Sigmoid colon (tissue), 7 donors: ENCODE data around the gene ZNF664. TPM values are rescaled to one million over a fixed set of nuclear protein-coding genes. Genes with fewer than 3 reads are reported as not detected.

Experiments
- DNase-seq: peaks from one replicate; pipeline ENCODE4 v3.0.0-alpha.2; 2019
- H3K27ac ChIP-seq, 4 donors: fragments of 200-600 bp; sonication (generic); one replicate each; pipeline ENCODE4 v1.5.1; 2016 to 2019; ENCODE audit warnings: mild to moderate bottlenecking in 1 of 4
- H3K27me3 ChIP-seq, 3 donors: fragments of 200-600 bp; sonication (generic); one replicate each; pipeline ENCODE4 v1.5.1; 2019; ENCODE audit warnings: mild to moderate bottlenecking in 1 of 3
- H3K36me3 ChIP-seq, 4 donors: fragments of 200-600 bp; sonication (generic); one replicate each; pipeline ENCODE4 v1.5.1; 2016 to 2019
- H3K4me1 ChIP-seq, 4 donors: fragments of 200-600 bp; sonication (generic); one replicate each; pipeline ENCODE4 v1.5.1; 2017 to 2019
- H3K4me3 ChIP-seq, 4 donors: fragments of 200-600 bp; sonication (generic); one replicate each; pipeline ENCODE4 v1.5.1; 2017 to 2019; ENCODE audit warnings: mild to moderate bottlenecking in 2 of 4, moderate library complexity in 1 of 4
- H3K9me3 ChIP-seq, 4 donors: fragments of 200-600 bp in 3 of 4; sonication (generic) in 3 of 4; one replicate each; pipeline versions ENCODE4 v1.5.1 to v1.6.1; 2013 to 2019
- EP300 ChIP-seq, 4 donors: sonication (generic); formaldehyde crosslinking; IDR thresholded peaks; one replicate each; pipeline ENCODE4 v1.6.1; 2017; ENCODE audit warnings: antibody characterized with exemption in 4 of 4
- POLR2A ChIP-seq, 2 donors: fragments of 450-650 bp; IDR thresholded peaks; one replicate each; pipeline ENCODE4 v1.6.1; 2016; ENCODE audit warnings: antibody characterized with exemption in 2 of 2, mild to moderate bottlenecking in 2 of 2, moderate library complexity in 2 of 2
- POLR2AphosphoS5 ChIP-seq, 4 donors: sonication (generic); formaldehyde crosslinking; IDR thresholded peaks; one replicate each; pipeline ENCODE4 v1.6.1; 2017; ENCODE audit warnings: antibody characterized with exemption in 4 of 4
- WGBS, 2 donors: extraction: QIAGEN DNeasy Blood & Tissue Kit; methylation state at CpG; one replicate each; pipeline ENCODE4 v1.1.7; 2013; 5-methylcytosine and 5-hydroxymethylcytosine counted together
- intact Hi-C: fragments of 100-400 bp; cut with DNase I; formaldehyde crosslinking; loops from one replicate; pipeline ENCODE4 v1.15.1; 2023
- polyA plus RNA-seq, 3 donors: library from polyadenylated mRNA; stranded (reverse); fragments of 200-250 nt; gene quantifications; one replicate each; pipeline ENCODE4 v1.2.3, GENCODE V29; 2013
- total RNA-seq, 4 donors: library from RNA; depleted of rRNA; stranded (reverse); fragments of >200 nt; gene quantifications; one replicate each; pipeline ENCODE4 v1.1.0, GENCODE V29; 2016
- TF ChIP-seq, protein P1 (sequence below), 4 experiments: fragments of 450-650 bp in 3 of 4; fragments of 200-600 bp in 1 of 4; IDR thresholded peaks; one replicate each; pipeline ENCODE4 v1.5.1; 2016 to 2019; ENCODE audit warnings: antibody characterized with exemption in 4 of 4, mild to moderate bottlenecking in 3 of 4, moderate library complexity in 2 of 4
- donor health status: healthy with polysubstance abuse.
- donor health status: Bipolar disorder and iron deficiency.
- donor health status: healthy.

ZNF664 gene
- total and polyA plus RNA-seq, 7 donors: 43.4 to 74.0 (median 62.5) TPM

- WGBS, 2 donors: 38 to 73% methylated on average over 9 of the region's 9 CpGs
- no peak for TF ChIP-seq EP300 (IDR thresholded peaks at IDR 0.05)
- TF ChIP-seq POLR2A (IDR thresholded peaks at IDR 0.05): no peak
- no peak for TF ChIP-seq POLR2AphosphoS5 (IDR thresholded peaks at IDR 0.05)
- TF ChIP-seq, protein P1, sequence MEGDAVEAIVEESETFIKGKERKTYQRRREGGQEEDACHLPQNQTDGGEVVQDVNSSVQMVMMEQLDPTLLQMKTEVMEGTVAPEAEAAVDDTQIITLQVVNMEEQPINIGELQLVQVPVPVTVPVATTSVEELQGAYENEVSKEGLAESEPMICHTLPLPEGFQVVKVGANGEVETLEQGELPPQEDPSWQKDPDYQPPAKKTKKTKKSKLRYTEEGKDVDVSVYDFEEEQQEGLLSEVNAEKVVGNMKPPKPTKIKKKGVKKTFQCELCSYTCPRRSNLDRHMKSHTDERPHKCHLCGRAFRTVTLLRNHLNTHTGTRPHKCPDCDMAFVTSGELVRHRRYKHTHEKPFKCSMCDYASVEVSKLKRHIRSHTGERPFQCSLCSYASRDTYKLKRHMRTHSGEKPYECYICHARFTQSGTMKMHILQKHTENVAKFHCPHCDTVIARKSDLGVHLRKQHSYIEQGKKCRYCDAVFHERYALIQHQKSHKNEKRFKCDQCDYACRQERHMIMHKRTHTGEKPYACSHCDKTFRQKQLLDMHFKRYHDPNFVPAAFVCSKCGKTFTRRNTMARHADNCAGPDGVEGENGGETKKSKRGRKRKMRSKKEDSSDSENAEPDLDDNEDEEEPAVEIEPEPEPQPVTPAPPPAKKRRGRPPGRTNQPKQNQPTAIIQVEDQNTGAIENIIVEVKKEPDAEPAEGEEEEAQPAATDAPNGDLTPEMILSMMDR (IDR thresholded peaks at IDR 0.05): no peak
- peaks cover 0 to 5% (median 0%) of the 10 kb centered on the region in 4 donors for H3K4me1 ChIP-seq
These were observed 16.8 kb upstream of the ZNF664 start for GRCh38 chr12:123956249-123956648.

GRCh38 chr12:123957196-123957595 is 15.8 kb upstream of the ZNF664 start:
- no peak overlapping the region for H3K27ac ChIP-seq
- H3K27me3 ChIP-seq: no peaks in the 10 kb centered on the region
- intact Hi-C loops: no loop called here
- DNase-seq: no peak
- H3K36me3 ChIP-seq: no peaks in the 10 kb centered on the region
- no peak overlapping the region for H3K4me3 ChIP-seq
- H3K4me1 ChIP-seq: no peaks in the 10 kb centered on the region
- TF ChIP-seq POLR2A (IDR thresholded peaks at IDR 0.05) (no peak), EP300 (IDR thresholded peaks at IDR 0.05) (no peak), POLR2AphosphoS5 (IDR thresholded peaks at IDR 0.05) (no peak)
- TF ChIP-seq, protein P1 (IDR thresholded peaks at IDR 0.05): no peak
- 77 to 82% methylated on average over 3 of the region's 3 CpGs for WGBS, 2 donors
- no peaks in the 10 kb centered on the region for H3K9me3 ChIP-seq

More at GRCh38 chr12:123956249-123956648, 16.8 kb upstream of the ZNF664 start:
- Histone ChIP-seq H3K27ac (no peak overlapping the region), H3K36me3 (no peaks in the 10 kb centered on the region), H3K4me3 (no peak overlapping the region), H3K9me3 (no peaks in the 10 kb centered on the region), H3K27me3 (no peaks in the 10 kb centered on the region)
- no peak for DNase-seq
- intact Hi-C loops: no loop called here

- no peaks in the 10 kb centered on the region for H3K36me3 ChIP-seq
- intact Hi-C loops: no loop called here
- no peaks in the 10 kb centered on the region for H3K27me3 ChIP-seq
- TF ChIP-seq POLR2AphosphoS5 (IDR thresholded peaks at IDR 0.05) (peak in 2 of 4 donors; percentile 13 to 67), POLR2A (IDR thresholded peaks at IDR 0.05) (no peak), EP300 (IDR thresholded peaks at IDR 0.05) (no peak)
- TF ChIP-seq, protein P1 (IDR thresholded peaks at IDR 0.05): no peak
- H3K4me3 ChIP-seq: no peak overlapping the region
- 88 to 92% methylated on average over 8 of the region's 8 CpGs for WGBS, 2 donors
- H3K4me1 ChIP-seq: no peaks in the 10 kb centered on the region
- H3K9me3 ChIP-seq: no peaks in the 10 kb centered on the region
- DNase-seq: no peak
- peak overlapping the region in 2 of 4 donors; percentile 33 to 57 for H3K27ac ChIP-seq
These were observed 14.6 kb upstream of the ZNF664 start for GRCh38 chr12:123958462-123958861.

DNA sequence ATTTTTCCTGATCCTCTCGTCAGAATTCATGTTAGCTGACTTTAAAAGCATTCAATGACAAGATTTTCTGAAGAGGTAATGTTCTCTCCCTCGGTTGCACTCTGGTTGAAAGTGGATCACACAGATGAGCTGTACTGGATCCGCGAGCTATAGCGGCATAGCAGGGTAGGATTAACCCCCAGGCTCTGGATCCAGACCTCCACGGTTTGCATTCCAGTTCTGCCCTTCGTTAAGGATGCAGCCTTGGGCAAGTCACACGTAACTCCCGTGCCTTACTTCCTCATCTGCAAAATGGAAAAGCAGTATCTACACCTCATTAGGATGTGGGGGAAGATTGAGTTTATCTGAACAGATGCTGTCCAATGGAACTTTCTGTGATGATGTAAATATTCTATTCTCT is 14.1 kb upstream of the ZNF664 start:
- 90 to 91% methylated on average over 9 of the region's 9 CpGs for WGBS, 2 donors

More for the DNA sequence above, 14.1 kb upstream of the ZNF664 start:
- TF ChIP-seq POLR2A (IDR thresholded peaks at IDR 0.05): no peak
- TF ChIP-seq EP300 (IDR thresholded peaks at IDR 0.05): no peak
- TF ChIP-seq, protein P1 (IDR thresholded peaks at IDR 0.05): no peak
- no peak for TF ChIP-seq POLR2AphosphoS5 (IDR thresholded peaks at IDR 0.05)
- H3K4me3 ChIP-seq: no peak overlapping the region
- H3K27me3 ChIP-seq: no peaks in the 10 kb centered on the region
- no peaks in the 10 kb centered on the region for H3K4me1 ChIP-seq
- no peak for DNase-seq
- H3K36me3 ChIP-seq: no peaks in the 10 kb centered on the region
- intact Hi-C loops: no loop called here
- H3K27ac ChIP-seq: peak overlapping the region in 2 of 4 donors; percentile 33 to 57
- no peaks in the 10 kb centered on the region for H3K9me3 ChIP-seq
